Effector memory CD4-positive, alpha-beta T cell (primary cell): Measurements from ENCODE around the gene CRYGA.

ENCODE experiments used
- DNase-seq, 3 donors: peaks; one replicate each; pipeline ENCODE4 v3.0.0-alpha.2; 2020
- H3K27ac ChIP-seq: 2 replicates; pipeline ENCODE4 v1.7.0; 2013; ENCODE audit warnings: mild to moderate bottlenecking, low read length, moderate library complexity; ENCODE audit not compliant: insufficient read depth, poor library complexity, severe bottlenecking
- H3K27me3 ChIP-seq: replicated peaks from 2 replicates; pipeline ENCODE4 v1.7.0; 2013; ENCODE audit warnings: mild to moderate bottlenecking, low read length; ENCODE audit not compliant: insufficient read depth, control insufficient read depth, poor library complexity, severe bottlenecking
- H3K36me3 ChIP-seq: 2 replicates; pipeline ENCODE4 v1.7.0; 2013; ENCODE audit warnings: mild to moderate bottlenecking, low read length, moderate library complexity; ENCODE audit not compliant: control insufficient read depth, insufficient read depth
- H3K4me1 ChIP-seq: 2 replicates; pipeline ENCODE4 v1.7.0; 2013; ENCODE audit warnings: low read length, mild to moderate bottlenecking; ENCODE audit not compliant: control insufficient read depth, insufficient read depth, poor library complexity, severe bottlenecking
- H3K4me3 ChIP-seq: 2 replicates; pipeline ENCODE4 v1.7.0; 2013; ENCODE audit warnings: low read length, low read depth, mild to moderate bottlenecking; ENCODE audit not compliant: insufficient read depth, poor library complexity, severe bottlenecking
- H3K9me3 ChIP-seq: 2 replicates; pipeline ENCODE4 v1.7.0; 2013; ENCODE audit warnings: mild to moderate bottlenecking, low read length, moderate library complexity; ENCODE audit not compliant: control insufficient read depth
- total RNA-seq, 3 donors: gene quantifications; one replicate each; lab custom pipeline; 2026; lab: John Stamatoyannopoulos, UW

Gene CRYGA, protein sequence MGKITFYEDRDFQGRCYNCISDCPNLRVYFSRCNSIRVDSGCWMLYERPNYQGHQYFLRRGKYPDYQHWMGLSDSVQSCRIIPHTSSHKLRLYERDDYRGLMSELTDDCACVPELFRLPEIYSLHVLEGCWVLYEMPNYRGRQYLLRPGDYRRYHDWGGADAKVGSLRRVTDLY
- 0 reads per million in 3 donors for total RNA-seq

DNA sequence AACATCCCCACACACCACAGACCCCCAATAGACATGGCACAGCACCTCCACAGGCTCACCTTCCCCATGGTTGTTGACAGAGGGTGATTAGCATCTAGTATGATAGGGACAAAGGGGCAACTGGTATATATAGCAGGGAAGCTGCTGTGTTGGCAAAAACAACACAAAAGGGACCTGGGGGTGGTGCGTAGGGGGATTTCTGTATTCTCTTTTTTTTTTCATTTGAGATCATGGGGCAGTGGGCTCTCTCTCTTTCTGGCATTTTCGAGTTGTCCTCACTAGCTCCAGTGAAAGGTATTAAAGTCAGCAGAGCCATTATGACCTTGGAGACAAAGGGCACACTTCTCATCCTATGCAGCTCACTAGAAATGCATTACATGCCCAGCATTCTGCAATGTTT, at the start of gene CRYGA:
TSS of gene CRYGA (minus strand) at position 101 of the 400 bp plus-strand sequence. CDS start at position 68, 33 bp downstream.
- Histone ChIP-seq H3K4me3 (no peak within 1 kb of the TSS), H3K36me3 (no peaks in the 10 kb centered on the region), H3K9me3 (no peaks in the 10 kb centered on the region), H3K27ac (no peak within 1 kb of the TSS), H3K4me1 (no peaks in the 10 kb centered on the region), H3K27me3 (no peaks in the 10 kb centered on the region)
- no peak for DNase-seq

DNA sequence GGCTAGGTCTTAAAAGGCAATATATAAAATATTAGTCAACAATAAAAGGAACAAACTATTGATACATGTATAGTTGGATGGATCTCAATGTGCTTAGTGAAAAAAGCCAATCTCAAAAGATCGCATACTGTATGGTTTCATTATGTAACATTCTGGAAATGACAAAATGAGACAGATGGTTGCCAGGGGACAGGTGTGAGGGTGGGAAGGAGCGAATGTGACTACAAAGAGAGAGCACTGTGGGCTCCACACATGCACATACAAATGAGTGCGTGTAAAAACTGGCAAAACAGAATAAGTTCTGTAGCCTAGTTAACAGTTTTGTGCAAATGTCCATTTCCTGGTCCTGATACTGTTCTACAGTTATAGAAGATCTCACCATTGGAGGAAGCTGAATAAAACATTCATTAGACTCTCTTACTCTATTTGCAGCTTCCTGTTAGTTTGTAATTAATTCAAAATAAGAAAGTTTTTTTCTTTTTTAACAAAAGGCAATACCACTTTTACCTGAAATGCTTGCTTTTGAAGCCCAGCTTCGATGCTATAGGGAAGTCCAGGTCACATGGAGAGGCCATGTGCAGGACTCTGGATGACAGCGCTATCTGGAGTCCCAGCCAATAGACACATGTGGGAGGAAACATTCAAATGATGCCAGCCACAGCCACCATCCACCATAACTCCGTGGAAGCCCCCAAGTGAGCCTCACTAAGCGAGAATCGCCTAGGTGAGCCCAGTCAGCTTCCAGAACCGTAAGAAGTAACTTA, 47.5 kb upstream of the CRYGA start:
- Histone ChIP-seq H3K27ac (no peak overlapping the region), H3K27me3 (no peaks in the 10 kb centered on the region), H3K9me3 (no peaks in the 10 kb centered on the region), H3K4me1 (no peaks in the 10 kb centered on the region), H3K36me3 (no peaks in the 10 kb centered on the region), H3K4me3 (no peak overlapping the region)
- DNase-seq = no peak

DNA sequence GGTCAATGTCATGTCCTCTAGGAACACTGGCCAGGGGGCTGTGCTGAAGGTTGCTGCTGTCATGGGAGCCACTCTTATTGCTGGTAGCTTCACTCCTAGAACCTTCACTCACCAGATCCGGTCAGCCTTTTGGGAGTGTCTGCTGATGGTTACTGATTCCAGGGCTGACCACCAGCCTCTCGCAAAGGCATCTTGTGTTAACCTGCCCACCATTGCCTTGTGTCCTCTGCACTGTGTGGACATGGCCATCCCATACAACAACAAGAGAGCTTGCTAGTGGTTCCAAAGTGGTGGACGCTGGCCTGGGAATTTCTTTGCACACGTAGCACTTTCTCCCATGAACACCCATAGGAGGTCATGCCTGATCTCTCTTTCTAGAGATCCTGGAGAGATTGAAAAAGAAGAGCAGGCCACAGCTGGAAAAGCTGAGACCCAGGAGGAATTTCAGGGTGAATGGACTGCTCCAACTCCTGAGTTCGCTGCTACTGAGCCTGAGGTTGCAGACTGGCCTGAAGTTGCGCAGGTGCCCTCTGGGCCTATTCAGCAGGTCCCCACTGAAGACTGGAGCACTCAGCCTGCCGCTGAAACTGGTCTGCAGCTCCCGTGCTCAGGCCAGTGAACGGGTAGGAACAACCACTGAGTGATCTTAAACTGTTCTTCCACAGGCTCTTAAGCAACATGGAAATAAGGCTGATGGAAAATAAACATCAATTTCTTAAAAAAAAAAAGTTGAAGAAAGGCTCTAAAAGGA, 45.1 kb upstream of the CRYGA start:
- DNase-seq = no peak
- Histone ChIP-seq H3K27me3 (no peaks in the 10 kb centered on the region), H3K9me3 (no peaks in the 10 kb centered on the region), H3K4me1 (no peaks in the 10 kb centered on the region), H3K4me3 (no peak overlapping the region), H3K27ac (no peak overlapping the region), H3K36me3 (no peaks in the 10 kb centered on the region)

DNA sequence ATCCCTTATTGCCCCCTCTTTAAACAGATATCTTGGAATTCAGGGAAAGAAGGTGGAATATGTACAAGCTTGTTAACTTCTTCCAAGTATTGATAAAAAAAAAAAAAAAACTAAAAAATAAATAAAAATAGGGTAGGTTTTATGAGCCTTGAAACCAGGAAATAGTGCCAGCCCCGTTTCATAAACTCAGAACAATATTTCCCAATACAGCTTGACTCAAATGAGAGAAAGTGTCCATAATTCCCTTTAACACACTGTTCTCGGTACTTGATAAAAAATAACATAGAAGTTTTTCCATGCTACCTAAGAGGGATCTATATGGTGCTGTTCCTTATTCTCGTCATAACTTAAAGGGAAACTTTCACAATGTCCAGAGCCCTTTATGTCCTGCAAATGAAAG, 44.4 kb upstream of the CRYGA start:
- no peak overlapping the region for H3K4me3 ChIP-seq
- DNase-seq = no peak
- no peaks in the 10 kb centered on the region for H3K4me1 ChIP-seq
- H3K36me3 ChIP-seq = no peaks in the 10 kb centered on the region
- no peaks in the 10 kb centered on the region for H3K9me3 ChIP-seq
- no peaks in the 10 kb centered on the region for H3K27me3 ChIP-seq
- H3K27ac ChIP-seq = no peak overlapping the region

DNA sequence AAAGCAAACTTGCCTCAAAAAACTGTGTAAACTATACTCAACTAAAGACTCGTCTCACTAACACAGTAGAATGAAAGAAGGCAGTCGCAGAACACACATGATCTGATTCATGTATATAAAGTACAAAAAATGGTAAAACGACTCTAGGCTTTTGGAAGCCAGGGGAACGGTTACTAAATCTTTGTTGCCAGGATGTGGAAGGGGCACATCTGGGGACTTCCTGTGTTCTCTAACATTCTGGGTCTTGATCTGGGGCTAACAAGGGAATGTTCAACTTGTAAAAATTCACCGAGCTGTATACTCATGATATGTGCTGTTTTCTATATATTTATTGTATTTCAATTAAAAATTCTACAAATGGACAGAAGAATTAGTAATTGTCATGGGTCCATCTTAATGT, 40.8 kb upstream of the CRYGA start:
- H3K27ac ChIP-seq = no peak overlapping the region
- DNase-seq = no peak

DNA sequence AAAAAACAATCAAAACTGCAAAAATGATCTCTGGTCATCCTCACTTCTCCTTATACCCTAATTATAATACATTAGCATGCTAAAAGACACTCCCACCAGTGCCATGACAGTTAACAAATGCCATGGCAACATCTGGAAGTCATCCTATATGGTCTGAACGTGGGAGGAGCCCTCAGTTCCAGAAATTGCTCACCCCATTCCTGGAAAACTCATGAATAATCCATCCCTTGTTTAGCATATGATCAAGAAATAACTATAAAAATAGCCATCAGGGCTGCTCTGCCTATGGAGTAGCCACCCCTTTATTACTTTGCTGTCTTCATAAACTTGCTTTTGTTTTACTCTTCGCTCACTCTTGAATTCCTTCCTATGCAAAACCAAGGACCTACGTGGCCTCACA, 32.1 kb upstream of the CRYGA start:
- no peaks in the 10 kb centered on the region for H3K36me3 ChIP-seq
- no peaks in the 10 kb centered on the region for H3K9me3 ChIP-seq
- no peaks in the 10 kb centered on the region for H3K27me3 ChIP-seq
- DNase-seq = no peak
- H3K4me1 ChIP-seq = no peaks in the 10 kb centered on the region
- no peak overlapping the region for H3K27ac ChIP-seq
- no peak overlapping the region for H3K4me3 ChIP-seq

More for the DNA sequence above, 40.8 kb upstream of the CRYGA start:
- H3K9me3 ChIP-seq = no peaks in the 10 kb centered on the region
- no peaks in the 10 kb centered on the region for H3K4me1 ChIP-seq
- H3K4me3 ChIP-seq = no peak overlapping the region
- H3K27me3 ChIP-seq = no peaks in the 10 kb centered on the region
- no peaks in the 10 kb centered on the region for H3K36me3 ChIP-seq

DNA sequence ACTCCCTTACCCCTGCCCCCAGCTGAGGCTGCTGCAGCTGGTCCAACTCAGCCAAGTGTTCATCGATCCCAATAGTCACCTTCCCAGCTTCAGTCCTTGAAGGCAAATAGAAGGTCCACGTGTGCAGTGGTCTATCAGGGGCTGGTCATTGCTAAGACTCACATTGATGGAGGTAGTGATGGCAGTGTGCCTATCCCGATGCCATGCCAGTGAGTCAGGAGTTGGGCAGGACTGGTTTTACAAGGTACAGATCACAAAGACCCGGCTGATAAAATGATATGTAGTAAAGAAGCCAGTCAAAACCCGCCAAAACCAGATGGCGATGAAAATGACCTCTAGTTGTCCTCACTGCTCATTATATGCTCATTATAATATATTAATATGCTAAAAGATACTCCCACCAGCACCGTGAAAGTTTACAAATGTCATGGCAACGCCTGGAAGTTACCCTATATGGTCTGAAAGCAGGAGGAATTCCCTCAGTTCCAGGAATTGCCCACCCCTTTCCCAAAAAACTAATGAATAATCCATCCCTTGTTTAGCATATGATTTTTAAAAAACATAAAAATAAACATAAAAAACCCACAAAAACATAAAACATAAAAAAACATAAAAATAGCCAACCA, 29.3 kb upstream of the CRYGA start:
- Histone ChIP-seq H3K36me3 (no peaks in the 10 kb centered on the region), H3K27ac (no peak overlapping the region), H3K4me3 (no peak overlapping the region), H3K4me1 (no peaks in the 10 kb centered on the region), H3K27me3 (no peaks in the 10 kb centered on the region), H3K9me3 (no peaks in the 10 kb centered on the region)
- no peak for DNase-seq

DNA sequence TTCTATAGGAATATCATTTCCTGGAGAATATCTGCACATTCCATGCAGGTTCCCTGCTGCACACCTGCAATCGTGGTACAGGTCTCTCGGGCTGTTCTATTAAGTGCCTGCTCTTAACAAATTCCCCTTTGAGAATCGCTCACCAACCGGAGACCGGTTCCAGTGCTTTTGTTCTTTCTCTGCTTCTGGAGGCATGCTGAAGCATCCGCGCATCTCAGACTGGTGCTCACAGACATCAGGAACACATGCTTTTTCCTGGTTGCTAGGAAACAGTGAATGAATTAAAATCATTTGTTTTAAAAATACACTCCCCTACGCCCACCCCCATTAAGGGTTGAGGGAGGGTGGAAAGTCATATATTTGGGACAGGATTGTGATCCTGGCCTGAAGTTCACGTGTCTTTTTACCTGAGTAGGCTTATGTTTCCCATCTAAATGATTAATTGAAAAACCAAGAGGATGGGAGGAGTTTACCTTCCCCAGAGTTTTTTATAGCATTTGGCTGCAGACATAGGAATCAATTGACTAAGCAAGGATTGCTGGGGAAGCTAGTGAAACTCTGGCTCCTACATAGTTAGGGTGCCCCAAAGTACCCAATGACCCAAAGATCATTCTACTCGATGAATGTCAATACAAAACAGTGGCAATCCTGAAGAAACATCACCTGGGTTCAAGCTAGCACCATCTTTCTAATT, 26.6 kb upstream of the CRYGA start, which contains the start of gene C2orf80:
TSS of gene C2orf80 (minus strand) at position 221 of the 694 bp plus-strand sequence. CDS start 3,044 bp downstream, outside the sequence.
- H3K4me1 ChIP-seq = no peaks in the 10 kb centered on the region
- H3K27me3 ChIP-seq = no peaks in the 10 kb centered on the region
- no peaks in the 10 kb centered on the region for H3K36me3 ChIP-seq
- no peaks in the 10 kb centered on the region for H3K9me3 ChIP-seq
- H3K4me3 ChIP-seq = no peak within 1 kb of the TSS
- no peak within 1 kb of the TSS for H3K27ac ChIP-seq
- DNase-seq = no peak

DNA sequence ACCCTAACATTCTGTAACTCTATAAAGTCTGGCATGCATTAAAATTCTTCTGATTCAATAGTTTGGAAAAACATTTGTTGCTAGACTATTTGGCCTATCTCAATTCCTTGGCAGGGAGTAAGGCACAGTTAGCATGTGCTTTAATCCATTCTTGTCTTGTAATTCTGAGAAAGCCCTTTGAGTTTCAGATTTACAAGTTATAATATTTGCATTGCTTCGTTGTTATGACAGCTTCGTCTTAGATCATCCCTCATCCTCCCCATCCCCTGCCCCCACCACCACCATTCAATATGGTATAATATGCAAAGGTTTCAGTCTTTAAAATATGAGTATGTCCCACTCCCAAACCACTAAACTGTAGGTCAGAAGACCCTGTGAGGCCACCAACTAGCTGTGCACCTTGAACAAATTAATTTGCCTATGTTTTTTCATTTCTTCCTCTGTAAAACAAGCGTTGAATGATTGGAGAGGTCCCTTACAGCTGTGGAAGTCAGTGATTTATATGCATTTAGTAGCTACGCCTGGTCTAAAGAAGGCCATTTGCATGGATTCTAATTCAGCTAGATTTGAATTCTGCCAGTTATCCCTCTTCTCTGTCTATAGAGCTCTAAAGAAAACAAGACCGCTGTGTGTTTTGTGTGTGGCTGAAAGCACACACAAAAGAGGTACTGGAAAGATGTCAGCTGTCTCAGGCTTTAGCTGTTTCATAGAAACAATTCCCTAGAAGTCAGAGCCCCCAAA, 25.9 kb upstream of the CRYGA start:
- H3K27me3 ChIP-seq = no peaks in the 10 kb centered on the region
- no peaks in the 10 kb centered on the region for H3K36me3 ChIP-seq
- H3K9me3 ChIP-seq = no peaks in the 10 kb centered on the region
- no peaks in the 10 kb centered on the region for H3K4me1 ChIP-seq
- no peak overlapping the region for H3K27ac ChIP-seq
- DNase-seq = no peak
- H3K4me3 ChIP-seq = no peak overlapping the region
